ENCODE results near the gene GNAT2. TPM values are rescaled to one million over a fixed set of nuclear protein-coding genes. Genes with fewer than 3 reads are reported as not detected.

GNAT2 gene
- total and polyA plus RNA-seq, 8 donors: 0.21 TPM; not detected in 7

GRCh38 chr1:109617291-109617801 is 2.1 kb downstream of the GNAT2 start:
- Histone ChIP-seq H3K9me3 (no peaks in the 10 kb centered on the region), H3K4me3 (no peak overlapping the region), H3K4me1 (peaks cover 17 to 67% of the 10 kb centered on the region in 2 donors), H3K27me3 (no peaks in the 10 kb centered on the region), H3K36me3 (no peaks in the 10 kb centered on the region), H3K27ac (peak overlapping the region; percentile 67 to 95)
- ATAC-seq: peak; percentile 8
- no peak for TF ChIP-seq CTCF (IDR thresholded peaks at IDR 0.05)
- intact Hi-C loops (cut with DNase I): no loop called here
- no peak for DNase-seq

- intact Hi-C loops (cut with DNase I): no loop called here
- H3K27ac ChIP-seq: peak overlapping the region; percentile 67 to 95
- H3K4me3 ChIP-seq: no peak overlapping the region
- no peak for TF ChIP-seq CTCF (IDR thresholded peaks at IDR 0.05)
- no peaks in the 10 kb centered on the region for H3K9me3 ChIP-seq
- DNase-seq (no peak), ATAC-seq (no peak)
- H3K27me3 ChIP-seq: no peaks in the 10 kb centered on the region
- peaks cover 15 to 61% of the 10 kb centered on the region in 2 donors for H3K4me1 ChIP-seq
- no peaks in the 10 kb centered on the region for H3K36me3 ChIP-seq
Measured at GRCh38 chr1:109616391-109616790, 3.0 kb downstream of the GNAT2 start.

GRCh38 chr1:109615879-109616278 is 3.5 kb downstream of the GNAT2 start:
- H3K4me1 ChIP-seq: peaks cover 13 to 57% of the 10 kb centered on the region in 2 donors
- ATAC-seq: peak; percentile 27
- DNase-seq: peak in 1 of 4 donors; percentile 76
- no peak overlapping the region for H3K4me3 ChIP-seq
- H3K27me3 ChIP-seq: no peaks in the 10 kb centered on the region
- H3K36me3 ChIP-seq: no peaks in the 10 kb centered on the region
- intact Hi-C loops (cut with DNase I): no loop called here
- no peaks in the 10 kb centered on the region for H3K9me3 ChIP-seq
- no peak for TF ChIP-seq CTCF (IDR thresholded peaks at IDR 0.05)
- H3K27ac ChIP-seq: peak overlapping the region; percentile 67 to 95

GRCh38 chr1:109613361-109614147 is 5.9 kb downstream of the GNAT2 start:
- ATAC-seq: no peak
- H3K36me3 ChIP-seq: no peaks in the 10 kb centered on the region
- peaks cover 7 to 45% of the 10 kb centered on the region in 2 donors for H3K4me1 ChIP-seq
- intact Hi-C loops (cut with DNase I): no loop called here
- peak overlapping the region in 1 of 2 donors; percentile 30 for H3K27ac ChIP-seq
- no peaks in the 10 kb centered on the region for H3K27me3 ChIP-seq
- H3K9me3 ChIP-seq: no peaks in the 10 kb centered on the region
- H3K4me3 ChIP-seq: no peak overlapping the region
- no peak for DNase-seq
- no peak for TF ChIP-seq CTCF (IDR thresholded peaks at IDR 0.05)

- no peaks in the 10 kb centered on the region for H3K27me3 ChIP-seq
- ATAC-seq (no peak), DNase-seq (no peak)
- H3K4me3 ChIP-seq: no peak overlapping the region
- H3K27ac ChIP-seq: no peak overlapping the region
- peaks cover 0 to 24% of the 10 kb centered on the region in 2 donors for H3K4me1 ChIP-seq
- H3K9me3 ChIP-seq: no peaks in the 10 kb centered on the region
- TF ChIP-seq CTCF (IDR thresholded peaks at IDR 0.05): no peak
- no peaks in the 10 kb centered on the region for H3K36me3 ChIP-seq
- intact Hi-C loops (cut with DNase I): no loop called here
Measured at GRCh38 chr1:109611308-109611990, 8.0 kb downstream of the GNAT2 start.

Measured in left lung (tissue), 10 donors.